Ovary (tissue), 3 donors: ENCODE measurements around the gene ARID5A.

Experiments
- CTCF ChIP-seq, 3 donors: fragments of 450-650 bp in 2 of 3; fragments of 200-600 bp in 1 of 3; IDR thresholded peaks; one replicate each; pipeline versions ENCODE4 v1.5.1 to v1.8.0; 2016 to 2022; ENCODE audit warnings: antibody characterized with exemption in 3 of 3, mild to moderate bottlenecking in 1 of 3
- POLR2A ChIP-seq: fragments of 450-650 bp; IDR thresholded peaks from one replicate; pipeline ENCODE4 v1.6.1; 2017; ENCODE audit warnings: antibody characterized with exemption, mild to moderate bottlenecking, moderate library complexity
- donor health status: DM: no; HTN: no; CAD: no.

- TF ChIP-seq CTCF (IDR thresholded peaks at IDR 0.05) (no peak), POLR2A (no peak)
Observed at GRCh38 chr2:96523659-96524481, 12.7 kb upstream of the ARID5A start.
